Myocyte (in vitro differentiated cells): Measurements from ENCODE around the gene TOX3. TPM values are rescaled to one million over a fixed set of nuclear protein-coding genes. Genes with fewer than 3 reads are reported as not detected.

Experiments
- DNase-seq: peaks from one replicate; pipeline ENCODE4 v3.0.0-alpha.2; 2012; ENCODE audit warnings: low read depth
- total RNA-seq: library from RNA; depleted of rRNA; stranded (reverse); fragments of >200 nt; gene quantifications from 2 replicates; pipeline ENCODE4 v1.2.3, GENCODE V29; 2014

The TOX3 gene
- total RNA-seq, 1 donor from 2014 or later = not detected

DNA sequence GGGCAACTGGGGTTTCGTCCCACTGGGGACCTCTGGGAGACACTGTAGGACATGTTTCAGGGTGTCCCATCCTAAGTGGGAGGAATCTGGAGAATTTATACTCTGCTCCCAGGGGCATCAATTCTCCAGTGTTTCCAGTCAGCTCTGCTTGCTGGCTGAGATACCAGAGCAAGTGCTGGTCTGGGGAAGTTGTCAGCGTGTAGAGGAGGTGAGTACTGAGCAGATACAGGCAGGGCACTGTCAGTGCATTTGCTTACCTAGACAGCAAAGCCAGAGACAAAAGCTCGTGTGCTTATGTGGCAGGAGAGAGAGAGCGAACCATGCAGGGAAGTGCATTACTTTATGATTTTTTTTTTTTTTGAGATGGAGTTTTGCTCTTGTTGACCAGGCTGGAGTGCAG lies 20.2 kb upstream of the TOX3 start:
- DNase-seq = no peak

- no peak for DNase-seq
Observed at GRCh38 chr16:52563767-52564611, 17.0 kb upstream of the TOX3 start.

DNA sequence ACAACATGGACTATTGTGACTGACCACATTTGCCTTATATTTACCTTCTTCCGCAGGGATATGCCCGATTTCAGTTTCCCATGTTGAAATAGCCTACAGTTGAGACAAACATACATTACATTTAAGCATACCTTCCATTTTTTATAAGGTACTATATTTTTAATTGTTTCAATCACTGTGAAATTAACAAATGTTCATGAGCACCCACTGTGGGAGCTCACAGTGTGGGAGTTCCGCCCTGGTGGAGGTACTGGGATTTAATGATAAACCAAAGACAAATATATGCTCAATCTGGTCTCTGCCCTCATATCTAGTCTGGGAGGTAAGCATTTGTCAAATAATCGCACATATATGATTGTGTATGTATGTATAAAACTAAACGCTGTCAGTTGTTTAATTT lies 15.8 kb upstream of the TOX3 start:
- no peak for DNase-seq

GRCh38 chr16:52561910-52562741 lies 15.2 kb upstream of the TOX3 start:
- DNase-seq = no peak

DNA sequence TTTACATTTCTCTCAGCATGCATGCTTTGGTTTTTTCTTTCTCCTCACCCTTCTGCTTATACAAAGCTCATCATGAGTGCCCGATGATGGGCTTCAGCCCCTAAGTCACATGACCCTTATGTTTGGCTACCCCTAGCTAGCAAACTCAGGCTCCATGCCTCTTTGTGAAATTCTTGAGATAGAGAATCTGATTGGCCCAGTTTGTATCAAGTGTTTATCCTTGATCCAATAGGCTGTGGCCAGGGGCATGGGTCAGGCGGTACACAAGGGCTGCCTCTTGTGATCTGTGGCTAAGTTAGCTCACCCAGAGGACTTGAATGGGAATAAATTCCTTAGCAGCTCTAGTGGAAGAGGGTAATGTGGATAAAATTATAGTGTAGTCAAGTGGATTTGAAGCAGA lies 11.5 kb upstream of the TOX3 start:
- DNase-seq = no peak

DNA sequence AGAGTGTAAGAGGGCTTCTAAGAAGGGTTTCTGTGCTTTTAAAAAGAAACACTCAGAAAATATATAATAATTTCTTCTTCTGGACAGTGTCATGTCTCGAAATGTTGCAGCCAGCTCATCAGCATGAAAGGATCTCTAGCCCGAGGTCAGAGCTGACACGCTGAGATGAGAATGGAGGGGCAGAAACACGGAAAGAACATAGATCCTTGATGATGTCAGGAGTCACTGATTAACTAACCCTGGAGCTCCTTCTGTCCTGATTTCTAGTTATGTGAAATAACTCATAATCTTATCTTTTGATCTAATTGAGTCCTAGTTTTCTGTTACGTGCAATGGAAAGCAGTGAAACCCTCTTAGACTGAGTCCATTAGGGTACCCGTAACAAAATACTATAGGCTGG lies 10.3 kb upstream of the TOX3 start:
- no peak for DNase-seq

- no peak for DNase-seq
Observed at GRCh38 chr16:52556083-52556482, 9.1 kb upstream of the TOX3 start.

DNA sequence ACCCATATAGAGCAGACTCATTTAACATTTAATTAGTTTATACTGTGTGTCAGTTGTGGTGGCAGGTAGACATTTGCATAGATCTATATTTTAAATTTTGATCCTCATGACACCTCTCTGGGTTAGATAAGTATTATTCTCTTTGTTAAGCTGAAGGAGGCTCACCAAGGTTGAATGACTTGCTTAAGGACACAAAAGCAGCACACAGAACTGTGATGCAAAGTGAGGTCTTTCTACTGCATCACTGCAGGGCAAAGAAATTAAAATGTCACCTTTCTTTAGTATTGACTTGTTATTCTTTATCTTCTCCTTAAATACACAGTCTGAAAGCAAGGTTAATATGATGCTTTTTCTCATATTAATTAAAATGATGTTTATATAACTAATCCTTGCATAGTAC lies 8.6 kb upstream of the TOX3 start:
- DNase-seq = no peak

GRCh38 chr16:52554334-52554733 lies 7.4 kb upstream of the TOX3 start:
- no peak for DNase-seq

DNA sequence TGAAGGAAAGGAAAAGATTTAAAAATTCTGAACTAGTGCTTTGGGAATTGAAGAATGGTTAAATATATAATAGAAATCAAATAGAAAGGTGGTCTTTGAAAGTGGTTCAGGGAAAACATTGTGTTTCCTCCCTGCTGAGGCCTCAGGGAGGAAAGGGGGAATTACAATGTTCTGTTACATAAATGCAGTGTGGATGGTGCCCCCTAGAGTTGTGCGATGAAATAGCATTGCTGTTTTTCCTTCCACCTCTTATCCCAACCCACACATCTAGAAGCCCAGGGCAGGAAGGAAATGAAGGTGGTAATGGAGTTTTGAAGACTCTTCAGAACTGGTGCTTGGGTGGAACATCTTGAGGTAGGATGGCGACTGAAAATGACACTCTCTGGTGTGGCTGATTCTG lies 6.4 kb upstream of the TOX3 start:
- no peak for DNase-seq

DNA sequence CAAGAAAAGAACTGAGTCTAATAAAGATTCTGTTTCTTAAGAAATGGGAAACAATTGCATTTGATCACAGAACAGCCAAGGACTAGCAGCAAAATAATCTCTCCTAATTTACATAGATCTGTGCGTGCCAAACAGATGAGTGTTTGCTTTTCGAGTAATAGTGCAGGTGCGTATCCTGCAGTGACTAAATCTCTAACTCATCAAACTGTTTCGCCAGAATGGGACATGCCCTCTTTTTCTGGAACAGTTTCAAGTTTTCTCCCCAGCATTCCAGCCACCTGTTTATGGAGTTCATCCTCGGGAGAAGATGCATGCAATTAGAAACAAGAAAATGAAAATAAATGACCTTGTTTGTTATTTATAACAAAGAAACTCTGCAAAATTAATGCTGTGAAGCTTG lies 5.7 kb upstream of the TOX3 start:
- no peak for DNase-seq

DNA sequence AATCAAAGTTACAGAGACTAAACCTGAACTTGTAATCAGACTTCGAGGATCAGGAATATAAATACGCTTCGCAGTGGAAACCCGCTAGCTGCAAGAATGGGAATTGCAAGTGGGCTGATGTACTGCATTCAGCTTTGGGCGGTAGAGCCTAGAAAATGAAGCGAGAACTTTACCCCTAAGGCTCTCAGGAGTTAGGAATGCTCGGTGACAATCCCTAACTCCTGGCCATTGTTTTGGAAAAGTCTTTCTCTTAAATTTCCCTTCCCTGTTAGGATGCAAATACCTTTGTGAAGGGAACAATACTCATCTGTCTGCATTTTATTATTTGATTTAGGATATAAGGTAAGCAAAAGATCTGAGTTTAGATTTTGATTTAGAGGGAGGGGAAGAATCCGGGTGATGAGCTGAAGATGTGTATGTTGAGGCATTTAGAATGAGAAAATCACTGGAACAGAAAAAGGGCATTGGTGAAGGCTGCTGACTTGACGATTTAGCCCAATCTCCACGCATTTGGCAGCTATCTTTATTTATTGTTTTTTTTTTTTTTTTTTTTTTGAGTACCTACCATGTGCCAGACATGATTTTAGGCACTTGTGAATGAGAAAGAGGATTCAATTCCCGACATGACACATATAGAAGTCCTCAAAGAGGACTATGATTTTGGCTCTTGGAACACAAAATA lies 2.2 kb upstream of the TOX3 start:
- no peak for DNase-seq

GRCh38 chr16:52548261-52549010 lies 1.5 kb upstream of the TOX3 start:
- no peak for DNase-seq

- no peak for DNase-seq
Observed at GRCh38 chr16:52547834-52548215, 882 bp upstream of the TOX3 start.

GRCh38 chr16:52546291-52547003 lies 496 bp downstream of the TOX3 start:
- DNase-seq = no peak

DNA sequence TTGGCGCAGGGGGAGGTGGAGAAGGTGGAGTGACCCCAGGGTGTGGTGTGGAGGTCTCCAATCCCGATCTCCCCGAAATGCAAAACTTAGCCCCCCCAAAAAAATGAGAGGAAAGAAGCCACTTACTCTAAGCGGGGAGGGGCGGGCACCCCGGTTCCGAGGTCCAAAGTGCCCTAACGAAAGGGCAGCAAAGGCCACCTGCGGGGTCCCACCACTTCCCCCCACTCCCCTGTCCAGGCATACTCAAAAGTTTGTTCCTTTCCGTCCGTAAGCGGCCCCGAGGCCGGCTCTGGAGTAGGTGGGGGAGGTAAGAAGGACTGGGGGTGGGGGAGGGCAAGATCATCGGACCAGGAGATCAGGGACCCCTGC lies 1.1 kb downstream of the TOX3 start:
- DNase-seq = no peak

- DNase-seq = no peak
Observed at GRCh38 chr16:52545222-52545897, 1.6 kb downstream of the TOX3 start.

DNA sequence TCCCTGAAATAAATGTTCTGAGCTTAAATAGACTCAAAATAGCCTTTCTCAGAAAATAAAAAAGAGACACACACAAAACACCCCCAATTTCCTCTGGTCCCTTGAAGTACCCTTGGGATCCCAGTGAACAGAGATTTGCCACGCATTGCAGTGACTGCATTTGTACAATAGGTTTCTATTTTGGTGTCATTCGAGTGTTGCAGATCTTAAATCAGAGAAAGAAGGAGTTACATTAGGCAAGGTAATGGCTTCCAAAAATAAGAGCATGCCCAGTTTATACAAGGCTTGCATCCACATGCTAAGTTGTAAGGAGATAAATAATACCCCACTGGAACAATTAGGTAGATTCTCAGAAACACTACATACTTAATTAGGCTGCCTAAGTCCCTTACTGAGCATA lies 2.2 kb downstream of the TOX3 start:
- no peak for DNase-seq

DNA sequence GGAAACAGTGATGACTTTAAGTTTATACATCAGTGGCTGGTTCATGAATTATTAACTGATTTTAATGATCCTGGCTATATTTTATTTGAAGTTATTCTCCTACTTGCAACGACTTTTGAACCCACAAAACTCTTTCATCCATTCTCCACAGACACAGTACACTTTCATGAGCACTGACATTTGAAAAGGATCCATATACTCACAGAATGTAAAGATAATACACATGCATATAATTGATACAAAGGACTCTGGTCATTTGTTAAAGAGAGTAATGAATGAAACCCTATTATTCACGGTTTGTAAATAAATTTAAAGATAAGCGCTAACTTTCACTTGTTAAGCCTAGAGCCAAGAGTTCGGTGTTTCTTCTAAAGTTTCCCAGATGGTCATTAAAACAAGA lies 3.3 kb downstream of the TOX3 start:
- DNase-seq = no peak

DNA sequence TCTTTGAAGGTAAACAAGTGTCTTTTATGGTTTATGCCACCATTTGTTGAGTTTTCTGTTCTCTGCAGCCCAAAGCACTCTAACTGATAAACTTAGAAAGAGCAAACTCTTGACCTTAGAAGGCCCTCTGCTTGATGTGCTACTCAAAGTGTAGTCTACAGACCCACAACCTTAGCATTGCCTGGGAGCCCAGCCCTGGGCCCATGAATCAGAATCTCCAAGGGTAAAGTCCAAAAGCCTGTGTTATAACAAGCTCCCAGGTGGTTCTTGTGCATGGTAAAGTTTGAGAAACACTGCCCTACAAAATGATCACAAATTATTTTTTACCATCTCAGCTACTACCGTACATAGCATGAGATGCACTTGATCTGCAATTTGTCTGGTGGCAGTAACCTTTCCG lies 6.0 kb downstream of the TOX3 start:
- DNase-seq = no peak
